Measurements from ENCODE around the gene RAG2. TPM values are rescaled to one million over a fixed set of nuclear protein-coding genes. Genes with fewer than 3 reads are reported as not detected.

The RAG2 gene
- total and polyA plus RNA-seq, 10 of the 15 experiments (the other 5 are each of a cell fraction or from before 2014, with no cell fraction given) = not detected

GRCh38 chr11:36618363-36619047 is 20.5 kb upstream of the RAG2 start:
- ChIA-PET CTCF (no interaction called here), POLR2A (no interaction called here), RAD21 (ENCODE audit: unreplicated experiment) (interaction anchor here (1.5 kb wide), 1 partner anchor 326 kb away, joined by 3 read pairs; no protein-coding TSS in a partner anchor), SMC1A (ENCODE audit: uncharacterized antibody, unreplicated experiment) (interaction anchor here (1.1 to 1.2 kb wide), 2 partner anchors 10 to 13 kb away, joined by 3 read pairs; no protein-coding TSS in a partner anchor)
- Histone ChIP-seq H3K9me3 (replicated peaks; ENCODE audit: control insufficient read depth, insufficient read depth, low read length) (no peaks in the 10 kb centered on the region), H3K4me3 (no peak overlapping the region), H3K27ac (ENCODE audit: control insufficient read depth, insufficient read depth) (no peak overlapping the region), H3K4me1 (ENCODE audit: control insufficient read depth, insufficient read depth, low read length) (no peaks in the 10 kb centered on the region), H4K20me1 (ENCODE audit: control insufficient read depth, insufficient read depth) (no peaks in the 10 kb centered on the region), H3K79me2 (ENCODE audit: control insufficient read depth, insufficient read depth, low read length) (no peaks in the 10 kb centered on the region), H3K9ac (ENCODE audit: control insufficient read depth, insufficient read depth, low read length) (no peak overlapping the region), H3K36me3 (ENCODE audit: control insufficient read depth in 2 of 2, insufficient read depth in 2 of 2, low read length in 1 of 2) (no peaks in the 10 kb centered on the region), H2AFZ (ENCODE audit: control insufficient read depth, low read depth, low read length) (no peak overlapping the region), H3K4me2 (ENCODE audit: control insufficient read depth, insufficient read depth) (no peak overlapping the region), H3K27me3 (replicated peaks in 1 of 2; ENCODE audit: control insufficient read depth in 2 of 2, insufficient read depth in 2 of 2, low read length in 1 of 2) (peaks cover 0 to 3% of the 10 kb centered on the region in 2 experiments; a peak in 2 of 4 replicates)
- DNase-seq (ENCODE audit: low read depth, low spot score) (no peak), FAIRE-seq (no peak), ATAC-seq (no peak)
- BruUV-seq (replicated peaks) = no TSS peak
- in situ Hi-C loops (cut with MboI) (no loop called here), intact Hi-C loops (cut with micrococcal nuclease; ENCODE audit: unreplicated experiment) (no loop called here)
- TF ChIP-seq NRF1 (conservative IDR thresholded peaks at IDR 0.05; ENCODE audit: low read depth, low read length) (no peak), DPF2 (IDR thresholded peaks at IDR 0.05) (no peak), NFYB (IDR thresholded peaks at IDR 0.05; ENCODE audit: insufficient read depth, low read depth, low read length) (no peak), SIX5 (IDR thresholded peaks at IDR 0.05; ENCODE audit: low read depth, low read length, severe bottlenecking) (no peak), SKIL (IDR thresholded peaks at IDR 0.05; ENCODE audit: low read depth, poor library complexity, severe bottlenecking) (no peak), BCLAF1 (IDR thresholded peaks at IDR 0.05) (no peak), HCFC1 (IDR thresholded peaks at IDR 0.05; ENCODE audit: low read length) (no peak), LARP7 (IDR thresholded peaks at IDR 0.05) (no peak), MTA3 (IDR thresholded peaks at IDR 0.05; ENCODE audit: borderline replicate concordance, low read length) (no peak), TCF7 (IDR thresholded peaks at IDR 0.05; ENCODE audit: borderline replicate concordance) (no peak)
- WGBS (ENCODE audit: insufficient coverage, insufficient replicate concordance, low lambda C conversion rate, missing lambda C conversion rate) = 2% methylated on average over 3 of the region's 3 CpGs
